LoVo (cell line): ENCODE data around the gene DYNLT2.
"Not testable (repeated sequence)": the region's sequence is repeated elsewhere in the genome, so short reads cannot be mapped to it uniquely, and the experiment has no call there.

ENCODE experiments used
- DNase-seq: peaks from one replicate; pipeline ENCODE4 v3.0.0-alpha.2; 2016; ENCODE audit warnings: low spot score

The DYNLT2 gene

DNA sequence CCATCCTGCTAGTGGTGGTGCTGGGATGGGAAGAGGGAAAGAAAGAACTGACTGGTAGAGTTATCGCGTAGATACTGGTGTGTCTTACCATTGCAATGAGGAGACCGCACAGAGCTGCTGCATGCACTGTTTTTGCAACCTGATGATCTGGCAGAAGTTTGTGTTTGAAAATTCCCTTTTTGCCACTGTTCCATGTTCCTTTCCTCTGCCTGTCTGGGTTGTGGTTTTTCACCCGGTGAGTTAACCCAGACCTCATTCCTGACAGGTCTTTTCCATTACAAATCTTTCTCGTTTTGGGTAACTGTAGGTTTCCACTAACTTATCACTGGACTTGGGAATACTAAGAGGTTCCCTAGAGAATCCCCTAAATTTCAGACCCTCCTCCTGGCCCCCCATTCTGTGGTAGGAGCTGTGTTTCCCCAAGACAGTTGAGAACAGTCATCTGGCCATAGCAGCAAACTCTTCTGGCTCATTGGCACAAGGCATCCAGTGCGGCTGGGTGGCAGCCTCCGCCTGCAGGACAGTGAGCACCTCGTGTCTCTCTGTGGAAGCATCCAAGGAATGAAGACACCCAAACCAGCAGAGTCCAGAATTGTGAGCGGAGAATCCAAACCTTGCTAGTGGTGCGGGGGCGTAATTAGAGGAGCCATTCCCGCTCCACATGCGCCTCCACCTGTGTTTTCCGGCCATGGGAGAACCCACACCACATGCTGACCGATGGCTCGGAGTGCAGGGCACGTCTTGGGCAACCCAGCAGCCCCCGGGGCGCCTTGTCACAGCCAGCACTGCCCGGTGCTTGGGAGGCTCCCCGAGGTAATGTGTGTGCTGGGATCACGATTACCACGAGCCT lies 32.8 kb upstream of the DYNLT2 start:
- DNase-seq: no peak

DNA sequence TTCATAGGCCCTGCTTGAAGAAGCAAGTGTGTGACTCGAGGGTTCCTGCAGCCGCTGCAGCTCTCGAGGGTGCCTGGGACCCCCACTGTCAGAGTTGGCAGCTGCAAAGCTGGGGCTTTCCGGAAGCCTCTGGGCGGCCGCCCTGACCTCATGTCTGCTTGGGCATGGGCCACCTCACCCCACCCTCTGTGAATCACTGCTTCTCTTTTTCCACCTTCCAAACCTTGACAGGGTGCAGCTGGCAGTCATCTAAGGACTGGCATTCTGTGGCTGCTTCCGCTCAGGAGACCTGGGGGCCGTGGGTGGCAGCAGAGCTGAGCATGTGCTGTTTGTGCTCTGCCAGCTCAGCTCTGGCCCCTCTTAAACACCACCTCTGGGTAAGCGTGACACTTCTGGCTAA lies 32.0 kb upstream of the DYNLT2 start:
- no peak for DNase-seq

DNA sequence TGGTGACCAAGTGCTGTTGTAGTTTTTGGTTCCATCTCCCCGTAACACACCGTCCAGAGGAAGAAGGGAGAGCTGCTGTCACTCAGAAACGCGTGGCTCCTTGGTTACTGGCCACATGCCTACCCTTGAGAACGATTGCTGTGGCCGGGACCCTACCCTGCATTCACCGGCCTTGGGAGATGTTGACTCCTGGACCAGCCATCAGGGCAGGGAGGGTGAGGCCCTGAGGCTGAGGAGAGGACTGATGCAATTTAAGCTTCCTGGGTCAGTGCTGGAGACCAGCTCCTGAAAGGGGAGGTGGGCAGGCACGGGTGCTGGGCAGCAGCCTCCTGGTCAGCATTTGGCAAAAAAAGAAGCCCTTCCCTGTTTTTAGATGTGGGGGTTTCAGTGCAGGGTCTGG lies 31.6 kb upstream of the DYNLT2 start:
- DNase-seq: no peak

DNA sequence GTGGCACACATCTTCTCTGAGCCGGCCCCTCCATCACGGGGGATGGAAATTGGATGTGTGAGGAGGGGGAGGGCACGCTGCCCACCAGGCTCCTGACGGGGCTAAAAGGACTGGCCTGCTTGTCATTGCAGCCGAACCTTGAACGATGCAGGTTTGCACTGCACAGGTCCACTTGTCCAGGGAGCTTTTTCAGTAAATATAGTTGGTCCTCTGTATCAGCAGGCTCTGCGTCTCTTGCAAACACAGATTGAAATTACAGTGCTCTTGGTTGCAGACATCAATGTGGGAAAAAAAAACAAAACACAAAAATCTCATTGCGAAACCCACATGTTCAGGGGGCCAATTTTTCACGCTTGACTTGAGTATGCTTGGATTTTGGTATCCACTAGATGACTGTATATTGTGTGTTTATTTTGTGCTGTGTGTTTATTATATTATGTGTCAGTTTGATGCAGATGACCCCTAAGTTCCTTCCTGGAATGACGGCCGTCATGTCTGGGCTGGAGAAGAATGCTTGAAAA lies 29.3 kb upstream of the DYNLT2 start:
- DNase-seq: no peak

DNA sequence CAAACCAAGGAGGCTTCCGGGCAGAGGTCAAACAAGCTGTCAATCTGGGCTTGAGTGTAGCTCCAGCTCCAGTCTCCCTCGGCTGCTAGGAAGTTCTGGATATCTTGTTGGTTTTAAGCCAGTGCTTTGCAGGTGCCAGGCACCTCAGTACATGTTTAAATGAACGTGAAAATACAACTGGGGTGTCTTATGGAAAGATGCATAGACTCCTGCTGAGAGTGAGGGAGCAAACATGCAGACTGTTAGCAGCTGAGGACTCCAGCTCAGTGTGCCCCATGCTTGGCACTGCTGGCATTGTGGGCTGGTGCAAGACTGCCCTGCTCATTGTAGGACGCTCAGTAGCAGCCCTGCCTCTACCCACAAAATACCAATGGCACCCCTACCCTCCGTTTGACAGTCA lies 28.5 kb upstream of the DYNLT2 start:
- DNase-seq: no peak

DNA sequence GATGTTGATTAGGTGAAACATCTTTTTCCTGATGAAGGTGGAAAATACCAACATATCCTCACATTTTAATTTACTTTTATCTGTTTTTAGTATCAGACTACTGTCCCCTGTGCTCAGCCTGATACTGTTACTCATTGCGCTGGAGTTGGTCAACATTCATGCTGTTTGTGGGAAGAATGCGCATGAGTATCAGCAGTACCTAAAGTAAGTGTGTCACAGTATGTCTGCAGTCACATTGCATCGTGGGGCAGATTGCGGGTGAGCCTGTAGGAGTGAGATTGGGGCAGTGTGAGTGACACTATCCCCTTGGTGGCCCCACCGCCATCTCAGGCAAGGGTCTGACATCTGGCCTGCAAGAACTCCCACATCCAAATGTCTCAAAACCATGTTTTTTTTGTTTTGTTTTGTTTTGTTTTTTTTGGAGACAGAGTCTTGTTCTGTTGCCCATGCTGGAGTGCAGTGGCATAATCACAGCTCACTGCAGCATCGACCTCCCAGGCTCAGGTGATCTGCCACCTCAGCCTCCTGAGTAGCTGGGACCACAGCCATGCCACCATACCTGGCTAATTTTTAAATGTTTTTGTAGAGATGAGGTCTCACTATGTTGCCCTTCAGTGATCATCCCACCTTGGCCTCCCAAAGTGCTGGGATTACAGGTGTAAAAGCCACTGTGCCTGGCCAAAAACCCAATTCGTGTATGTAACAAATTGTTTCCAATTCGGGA lies 27.9 kb upstream of the DYNLT2 start:
- DNase-seq: no peak

DNA sequence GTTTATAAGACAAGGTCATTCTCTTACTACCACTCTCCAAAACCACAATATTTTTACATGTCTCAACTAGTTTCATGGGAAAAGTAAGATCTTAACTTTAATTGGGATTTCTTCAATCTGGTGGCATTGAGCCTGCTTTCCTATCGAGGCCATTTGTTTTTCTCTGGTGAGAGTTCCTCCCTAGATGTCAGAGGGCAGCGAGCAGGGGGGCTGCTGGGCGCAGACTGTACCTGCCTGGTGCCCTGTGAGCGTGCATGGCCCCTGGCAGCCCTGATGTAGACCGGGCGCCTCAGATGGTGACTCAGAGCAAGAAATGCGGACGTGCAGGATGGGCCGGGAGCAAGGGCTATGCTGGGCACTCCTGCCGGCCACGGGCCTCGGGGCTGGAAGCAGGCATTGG lies 27.3 kb upstream of the DYNLT2 start:
- no peak for DNase-seq

DNA sequence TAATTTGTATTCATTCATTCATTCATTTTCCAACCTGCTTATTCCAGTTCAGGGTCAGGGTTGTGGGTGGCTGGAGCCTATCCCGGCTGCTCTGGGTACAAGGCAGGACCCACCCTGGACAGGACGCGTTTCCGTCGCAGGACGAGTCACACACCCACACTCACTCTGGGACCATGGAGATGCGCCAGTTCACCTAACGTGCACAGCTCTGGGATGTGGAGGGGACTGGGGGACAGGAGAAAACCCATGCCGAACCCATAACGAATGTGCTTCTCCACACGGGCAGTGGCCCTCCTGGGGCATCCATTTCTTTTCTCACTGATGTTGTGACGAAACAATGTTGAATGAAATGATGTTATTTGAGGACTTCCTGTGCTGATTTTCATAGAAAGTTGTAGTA lies 26.5 kb upstream of the DYNLT2 start:
- no peak for DNase-seq

DNA sequence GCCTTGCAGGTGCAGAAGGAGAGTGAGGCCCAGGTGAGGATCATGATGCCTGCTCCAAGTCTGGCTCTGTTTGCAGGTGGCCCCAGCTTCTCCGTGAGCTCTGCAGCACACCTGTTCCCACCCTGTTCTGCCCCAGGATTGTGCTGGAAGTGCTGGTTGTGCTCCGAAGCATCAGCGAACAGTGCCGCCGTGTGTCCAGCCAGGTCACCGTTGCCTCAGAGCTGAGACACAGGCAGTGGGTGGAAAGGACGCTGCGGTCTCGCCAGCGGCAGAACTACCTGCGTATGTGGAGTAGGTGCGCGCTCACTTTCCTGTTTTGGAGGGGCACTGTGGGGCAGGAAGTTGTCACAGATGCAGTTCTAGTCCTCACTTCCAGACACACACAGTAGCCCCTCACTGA lies 25.0 kb upstream of the DYNLT2 start:
- no peak for DNase-seq

DNA sequence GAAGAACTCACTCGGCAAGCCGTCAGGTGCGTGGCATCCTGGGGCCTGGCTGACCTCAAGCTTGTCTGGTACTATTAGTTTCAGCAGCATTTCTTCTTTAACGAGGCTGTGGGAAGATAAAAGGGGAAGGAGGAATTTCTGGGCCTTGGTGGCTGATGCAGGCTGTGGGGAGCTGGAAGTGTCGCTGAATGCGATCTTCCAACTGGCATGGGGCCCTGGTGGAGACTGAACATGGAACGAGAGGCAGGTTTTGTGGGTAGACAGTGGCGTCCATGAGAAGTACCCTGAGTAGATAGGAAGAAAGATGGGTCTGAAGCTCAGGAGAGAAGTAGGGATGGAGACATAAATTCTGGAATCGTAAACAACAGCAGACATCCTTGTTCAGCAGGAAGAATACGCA lies 23.9 kb upstream of the DYNLT2 start:
- no peak for DNase-seq

DNA sequence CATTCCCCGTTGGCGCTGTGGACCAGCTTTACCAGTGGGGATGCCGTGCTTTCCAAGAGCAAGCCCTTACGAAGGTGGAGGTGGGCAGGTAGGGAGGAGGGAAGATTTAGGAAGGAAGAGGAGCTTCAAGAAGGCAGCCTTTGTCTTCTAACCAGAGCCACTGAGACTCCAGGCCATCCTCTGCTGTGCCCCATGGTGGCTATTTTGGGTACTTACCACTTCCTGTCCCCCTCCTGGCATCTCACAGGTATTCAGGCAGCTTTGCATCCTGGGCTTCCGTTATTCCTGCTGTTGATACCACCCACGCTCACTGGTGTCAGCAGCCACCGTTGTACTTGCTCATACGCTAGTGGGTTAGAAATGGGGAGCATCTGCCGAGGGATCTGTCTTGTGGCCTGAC lies 23.0 kb upstream of the DYNLT2 start:
- no peak for DNase-seq

DNA sequence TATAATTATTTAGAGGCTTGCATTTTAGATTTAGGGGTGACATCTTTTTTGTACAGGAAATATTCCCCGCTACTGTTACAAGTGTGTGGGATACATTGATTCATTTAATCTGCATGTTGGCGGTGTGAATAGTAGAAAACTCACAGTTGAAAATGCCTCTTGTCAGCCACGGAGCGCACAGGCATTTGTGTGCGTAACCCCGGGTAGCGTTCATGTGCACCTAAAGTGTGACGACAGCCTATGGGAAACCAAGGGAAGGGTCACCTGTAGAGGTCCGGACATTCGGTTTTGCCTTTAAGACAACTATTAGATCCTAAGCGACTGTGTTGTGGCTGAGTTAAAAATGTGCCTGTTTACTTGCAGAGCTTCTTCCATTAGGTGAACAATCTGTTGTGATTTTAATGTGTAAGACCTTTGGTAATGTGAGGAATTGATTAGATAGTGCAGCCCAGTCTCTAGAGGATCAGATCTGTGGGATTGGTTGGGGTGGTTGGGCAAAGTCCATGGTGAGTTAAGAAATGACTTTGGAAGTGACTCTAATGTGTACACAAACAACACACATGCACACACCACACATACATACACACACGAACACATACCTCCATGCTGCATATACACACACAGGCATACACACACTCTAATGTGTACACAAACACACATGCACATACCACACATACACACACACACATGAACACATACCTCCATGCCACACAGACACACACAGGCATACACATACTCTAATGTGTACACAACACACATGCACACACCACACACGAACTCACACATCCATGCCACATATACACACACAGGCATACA lies 15.8 kb upstream of the DYNLT2 start:
- no peak for DNase-seq

DNA sequence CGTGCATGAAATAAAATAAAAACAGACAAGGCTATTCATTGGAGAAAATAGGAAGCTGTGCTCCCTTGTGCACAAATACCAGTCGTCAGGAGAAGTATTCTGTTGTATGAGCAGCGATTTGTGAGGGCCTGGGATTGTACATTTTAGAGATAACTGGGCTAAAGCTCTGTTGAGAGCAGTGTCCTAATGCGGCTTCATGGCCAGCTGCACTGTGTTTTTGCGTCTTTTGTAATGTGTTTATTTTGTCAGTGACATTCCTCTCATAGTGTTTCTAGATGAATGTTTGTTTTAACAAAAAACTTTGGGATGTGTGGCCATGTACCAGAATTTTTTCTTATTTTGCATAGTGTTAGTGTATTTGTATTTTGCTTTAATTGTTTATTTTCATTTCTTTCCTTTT lies 14.9 kb upstream of the DYNLT2 start:
- DNase-seq: no peak

DNA sequence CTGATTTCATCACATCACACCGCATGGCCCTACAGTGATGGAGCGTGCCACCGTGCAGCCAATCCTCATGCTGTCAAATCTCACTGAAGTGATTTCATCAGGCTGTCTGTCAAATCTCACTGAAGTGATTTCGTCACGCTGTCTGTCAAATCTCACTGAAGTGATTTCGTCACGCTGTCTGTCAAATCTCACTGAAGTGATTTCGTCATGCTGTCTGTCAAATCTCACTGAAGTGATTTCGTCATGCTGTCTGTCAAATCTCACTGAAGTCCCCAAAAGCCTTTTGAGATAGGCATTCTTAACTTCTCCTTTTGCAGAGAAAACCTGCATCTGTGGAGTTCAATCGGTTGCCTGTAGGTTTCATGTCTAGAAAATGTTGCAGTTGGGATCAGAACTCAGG lies 14.4 kb upstream of the DYNLT2 start:
- DNase-seq: not testable (repeated sequence)

DNA sequence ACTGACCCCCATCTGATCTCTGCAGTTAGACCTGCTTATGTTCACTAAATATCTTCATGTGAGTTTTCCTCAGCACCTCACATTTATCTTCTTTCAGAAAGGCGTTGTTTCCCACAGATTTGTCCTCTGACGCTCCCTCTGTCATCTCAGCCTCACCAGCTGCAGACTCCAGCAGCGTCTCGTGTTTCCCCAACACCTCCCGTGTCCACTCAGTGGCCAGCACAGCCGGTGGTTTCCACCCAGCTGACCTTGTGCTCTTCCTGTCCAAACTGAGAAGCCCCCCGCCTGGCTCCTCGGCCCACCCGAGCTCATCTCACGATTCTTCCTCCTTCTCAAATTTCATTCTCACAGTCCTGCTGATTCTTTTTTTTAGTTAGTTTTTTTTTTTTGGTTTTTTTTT lies 12.5 kb upstream of the DYNLT2 start:
- no peak for DNase-seq

DNA sequence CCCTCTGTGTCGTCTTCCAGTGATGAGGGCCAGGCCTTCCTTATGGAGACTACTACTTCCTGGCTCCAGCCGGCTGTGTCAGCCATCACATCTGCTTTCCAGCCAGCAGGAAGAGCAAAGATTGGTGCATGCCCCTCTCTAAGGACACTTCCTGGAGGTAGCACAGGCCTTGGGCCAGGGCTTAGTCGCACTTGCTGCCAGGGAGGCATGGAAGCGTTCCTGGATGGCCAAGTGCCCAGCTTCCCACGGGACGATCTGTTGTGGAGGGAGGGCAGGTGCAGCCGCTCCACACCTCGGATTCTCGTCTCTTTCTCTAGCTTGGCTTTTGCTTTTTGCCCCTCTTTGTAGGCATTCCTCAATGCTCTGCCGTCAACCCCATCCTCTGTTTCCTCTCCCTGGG lies 11.9 kb upstream of the DYNLT2 start:
- no peak for DNase-seq

DNA sequence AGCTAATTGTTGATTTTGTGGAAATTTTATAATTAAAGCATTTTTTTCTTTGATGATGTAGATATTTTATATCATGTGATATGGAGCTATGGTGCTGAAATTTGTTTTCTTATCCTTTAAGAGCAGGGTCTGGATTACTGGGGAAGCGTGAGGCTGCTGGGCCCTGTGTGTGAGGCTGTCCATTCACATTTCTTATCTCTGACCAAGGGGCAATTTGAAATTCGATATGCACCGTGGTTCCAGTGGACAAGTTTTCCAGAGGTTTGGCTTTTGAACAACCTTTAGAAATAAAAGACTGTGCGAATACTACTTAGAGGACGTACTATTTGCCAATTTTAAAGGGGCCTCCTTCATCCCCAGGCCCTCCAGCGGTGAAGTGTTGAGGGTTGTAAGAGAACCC lies 3.8 kb upstream of the DYNLT2 start:
- DNase-seq: no peak

DNA sequence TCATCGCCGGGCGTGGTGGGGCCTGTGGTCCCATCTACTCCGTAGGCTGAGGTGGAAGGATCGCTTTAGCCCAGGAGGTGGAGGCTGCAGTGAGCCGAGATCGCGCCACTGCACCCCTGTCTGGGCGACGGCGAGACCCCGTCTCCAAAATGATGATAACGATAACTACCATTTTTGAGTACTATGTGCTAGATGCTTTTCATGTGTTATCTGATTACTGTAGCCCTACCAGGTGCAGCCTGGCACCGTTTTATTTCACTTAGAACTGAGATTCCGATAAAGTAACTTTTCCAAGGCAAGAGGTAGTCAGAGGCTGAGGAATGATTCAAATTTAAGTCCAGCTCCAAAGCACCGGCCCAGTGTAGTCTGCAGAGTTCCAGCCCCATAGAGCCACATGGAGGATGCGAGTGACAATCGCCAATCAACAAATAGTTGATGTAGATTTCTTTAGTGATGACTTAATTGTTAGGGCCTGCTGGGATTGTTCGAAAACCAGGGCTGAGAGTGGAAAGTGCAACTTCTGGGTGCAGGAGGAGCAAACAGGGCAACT lies 777 bp upstream of the DYNLT2 start:
- no peak for DNase-seq

DNA sequence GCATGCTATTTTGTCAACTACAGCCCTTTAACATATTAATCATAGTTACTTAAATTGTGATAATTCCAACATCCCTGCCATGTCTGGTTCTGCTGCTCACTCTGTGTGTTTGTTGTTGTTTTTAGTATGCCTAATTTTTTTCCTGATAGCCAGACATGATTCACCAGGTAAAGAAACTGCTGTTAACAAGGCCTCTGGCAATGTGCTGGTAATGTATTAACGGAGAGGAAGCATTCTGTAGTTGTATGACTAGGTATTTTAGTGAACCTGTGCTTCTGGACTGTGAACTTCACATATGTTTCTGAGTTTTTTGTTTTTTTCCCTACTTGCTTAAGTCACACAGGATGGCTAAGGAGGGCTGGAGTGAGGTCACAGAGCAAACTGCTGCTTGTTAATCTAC lies 4.8 kb downstream of the DYNLT2 start:
- no peak for DNase-seq

DNA sequence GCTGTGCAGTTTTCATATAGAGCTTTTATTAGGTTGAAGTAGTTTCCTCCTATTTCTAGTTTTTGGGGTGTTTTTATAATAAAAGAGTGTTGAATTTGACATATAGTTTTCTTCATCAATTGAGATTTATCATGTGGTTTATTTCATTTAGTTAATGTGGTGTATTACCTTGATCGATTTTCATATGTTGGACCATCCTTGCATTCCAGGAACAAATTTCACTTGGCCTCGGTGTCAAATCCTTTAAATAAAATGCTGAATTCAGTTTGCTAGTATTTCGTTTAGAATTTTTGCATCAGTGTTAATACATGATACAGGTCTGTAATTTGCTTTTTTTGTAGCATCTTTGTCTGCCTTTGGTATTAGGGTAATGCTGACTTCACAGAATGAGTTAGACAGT lies 6.0 kb downstream of the DYNLT2 start:
- DNase-seq: no peak

DNA sequence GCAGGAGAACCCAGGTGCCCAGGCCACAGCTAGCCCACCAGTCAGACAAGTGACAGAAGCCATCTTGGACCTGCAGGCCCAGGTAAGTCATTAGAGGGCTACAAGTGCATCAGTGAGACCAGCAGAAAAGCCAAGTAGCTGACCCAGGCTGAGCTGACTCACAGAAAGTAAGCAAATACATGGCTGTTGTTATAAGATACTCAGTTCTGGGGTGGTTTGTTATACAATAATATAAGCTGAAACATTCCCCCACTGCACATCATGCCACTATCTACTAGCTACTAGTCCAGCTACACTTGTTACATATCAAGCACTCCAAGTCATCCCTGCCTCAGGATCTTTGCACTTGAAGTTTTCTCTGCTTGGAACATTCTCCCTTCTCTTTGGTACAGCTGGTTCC lies 10.0 kb downstream of the DYNLT2 start:
- no peak for DNase-seq

DNA sequence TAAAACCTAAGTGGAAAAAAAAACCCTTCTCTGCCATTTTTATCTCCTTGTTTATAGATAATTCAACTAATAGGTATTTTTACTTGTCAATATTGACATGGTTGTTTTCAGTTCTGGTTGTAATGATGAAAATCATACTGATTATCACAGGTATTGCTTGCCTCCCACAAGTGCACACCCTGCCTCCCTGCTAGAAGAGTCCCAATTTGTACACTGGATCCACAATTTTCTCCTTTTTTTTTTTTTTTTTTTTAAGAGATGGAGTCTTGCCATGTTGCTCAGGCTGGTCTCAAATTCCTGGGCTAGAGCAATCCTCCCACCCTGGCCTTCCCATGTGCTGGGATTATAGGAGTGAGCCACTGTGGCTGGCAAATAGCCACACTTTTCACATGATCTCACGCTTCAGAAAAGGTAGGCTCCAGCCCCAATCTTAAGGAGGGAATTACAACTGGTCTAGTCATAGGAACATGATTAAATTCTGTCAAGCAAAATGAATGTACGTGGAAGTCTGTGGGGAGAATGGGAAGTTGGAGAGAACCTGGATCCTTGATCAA lies 12.3 kb downstream of the DYNLT2 start:
- no peak for DNase-seq
